Kidney glomerular epithelial cell (primary cell): Measurements from ENCODE around the gene ACO2.
"Not testable (repeated sequence)": the region's sequence is repeated elsewhere in the genome, so short reads cannot be mapped to it uniquely, and the experiment has no call there.

Source experiments
- DNase-seq: peaks from one replicate; lab custom pipeline; 2025; lab: John Stamatoyannopoulos, UW

ACO2 gene

GRCh38 chr22:41540365-41540764, 71.4 kb downstream of the ACO2 start:
- DNase-seq, result no peak

- no peak for DNase-seq
Measured at GRCh38 chr22:41541484-41541883, 72.6 kb downstream of the ACO2 start.

- no peak for DNase-seq
Measured at GRCh38 chr22:41542224-41542623, 73.3 kb downstream of the ACO2 start.

GRCh38 chr22:41543854-41544670, 75.1 kb downstream of the ACO2 start, which contains the start of gene POLR3H:
Gene POLR3H (minus strand): TSS chr22:41544470. CDS start chr22:41544101, 369 bp downstream.
- DNase-seq, result peak; percentile 92

GRCh38 chr22:41544671-41545476, 76.0 kb downstream of the ACO2 start:
- DNase-seq, result no peak

GRCh38 chr22:41548830-41549211, 79.9 kb downstream of the ACO2 start:
- no peak for DNase-seq

GRCh38 chr22:41550952-41551491, 82.1 kb downstream of the ACO2 start:
- no peak for DNase-seq

GRCh38 chr22:41551877-41552582, 83.1 kb downstream of the ACO2 start:
- no peak for DNase-seq

- no peak for DNase-seq
Measured at GRCh38 chr22:41555325-41555982, 86.5 kb downstream of the ACO2 start.

- DNase-seq, result no peak
Measured at GRCh38 chr22:41556561-41556960, 87.6 kb downstream of the ACO2 start.

GRCh38 chr22:41557401-41558240, 88.7 kb downstream of the ACO2 start:
- peak; percentile 46 for DNase-seq

- DNase-seq, result not testable (repeated sequence)
Measured at GRCh38 chr22:41558241-41558630, 89.3 kb downstream of the ACO2 start.

- DNase-seq, result no peak
Measured at GRCh38 chr22:41560095-41560471, 91.2 kb downstream of the ACO2 start.

- peak; percentile 28 for DNase-seq
Measured at GRCh38 chr22:41561335-41561734, 92.4 kb downstream of the ACO2 start.

GRCh38 chr22:41561788-41562187, 92.9 kb downstream of the ACO2 start:
- DNase-seq, result no peak

- DNase-seq, result no peak
Measured at GRCh38 chr22:41562461-41562860, 93.5 kb downstream of the ACO2 start.

GRCh38 chr22:41563051-41563711, 94.3 kb downstream of the ACO2 start:
- peak; percentile 73 for DNase-seq

GRCh38 chr22:41564563-41564962, 95.6 kb downstream of the ACO2 start:
- no peak for DNase-seq

GRCh38 chr22:41565403-41566054, 96.6 kb downstream of the ACO2 start:
- peak; percentile 37 for DNase-seq

GRCh38 chr22:41567512-41567768, 98.5 kb downstream of the ACO2 start:
- DNase-seq, result no peak
